Large intestine (tissue), 3 donors: ENCODE measurements around the gene ATXN7. TPM values are rescaled to one million over a fixed set of nuclear protein-coding genes. Genes with fewer than 3 reads are reported as not detected.

ENCODE experiments used
- DNase-seq, 2 donors: peaks; one replicate each; pipeline versions ENCODE4 v3.0.0 to v3.0.0-alpha.2; 2013
- H3K27ac ChIP-seq: one replicate; pipeline ENCODE4 v1.5.1; 2013; ENCODE audit warnings: low read length
- H3K27me3 ChIP-seq: 2 replicates; pipeline ENCODE4 v1.6.1; 2013; ENCODE audit warnings: low read length; ENCODE audit not compliant: control insufficient read depth, insufficient read depth
- H3K36me3 ChIP-seq: 2 replicates; pipeline ENCODE4 v1.6.1; 2013; ENCODE audit warnings: low read length; ENCODE audit not compliant: control insufficient read depth, insufficient read depth
- H3K4me1 ChIP-seq: one replicate; pipeline ENCODE4 v1.6.1; 2013; ENCODE audit warnings: low read length; ENCODE audit not compliant: control insufficient read depth, insufficient read depth
- H3K4me3 ChIP-seq: one replicate; pipeline ENCODE4 v1.5.1; 2013; ENCODE audit warnings: low read length
- H3K9me3 ChIP-seq: one replicate; pipeline ENCODE4 v1.6.1; 2013; ENCODE audit warnings: mild to moderate bottlenecking, low read depth, low read length, moderate library complexity; ENCODE audit not compliant: control insufficient read depth
- WGBS: methylation state at CpG from one replicate; pipeline ENCODE4 v1.1.5; 2013; ENCODE audit warnings: low lambda C conversion rate; ENCODE audit not compliant: insufficient coverage; 5-methylcytosine and 5-hydroxymethylcytosine counted together
- polyA plus RNA-seq: library from polyadenylated mRNA; unstranded; fragments of 120-200 nt; gene quantifications from one replicate; pipeline ENCODE4 v1.2.1, GENCODE V29; 2013

Gene ATXN7
- polyA plus RNA-seq, 1 donor, result 21.0 TPM

- 17% methylated on average over 2 of the region's 5 CpGs for WGBS
- Histone ChIP-seq H3K4me1 (peaks cover 10% of the 10 kb centered on the region), H3K9me3 (no peaks in the 10 kb centered on the region), H3K36me3 (peaks cover 7% of the 10 kb centered on the region), H3K27ac (peak overlapping the region; percentile 82), H3K4me3 (peak overlapping the region; percentile 94), H3K27me3 (no peaks in the 10 kb centered on the region)
- DNase-seq, result no peak
These were observed 890 bp upstream of the ATXN7 start for GRCh38 chr3:63862804-63863149.

DNA sequence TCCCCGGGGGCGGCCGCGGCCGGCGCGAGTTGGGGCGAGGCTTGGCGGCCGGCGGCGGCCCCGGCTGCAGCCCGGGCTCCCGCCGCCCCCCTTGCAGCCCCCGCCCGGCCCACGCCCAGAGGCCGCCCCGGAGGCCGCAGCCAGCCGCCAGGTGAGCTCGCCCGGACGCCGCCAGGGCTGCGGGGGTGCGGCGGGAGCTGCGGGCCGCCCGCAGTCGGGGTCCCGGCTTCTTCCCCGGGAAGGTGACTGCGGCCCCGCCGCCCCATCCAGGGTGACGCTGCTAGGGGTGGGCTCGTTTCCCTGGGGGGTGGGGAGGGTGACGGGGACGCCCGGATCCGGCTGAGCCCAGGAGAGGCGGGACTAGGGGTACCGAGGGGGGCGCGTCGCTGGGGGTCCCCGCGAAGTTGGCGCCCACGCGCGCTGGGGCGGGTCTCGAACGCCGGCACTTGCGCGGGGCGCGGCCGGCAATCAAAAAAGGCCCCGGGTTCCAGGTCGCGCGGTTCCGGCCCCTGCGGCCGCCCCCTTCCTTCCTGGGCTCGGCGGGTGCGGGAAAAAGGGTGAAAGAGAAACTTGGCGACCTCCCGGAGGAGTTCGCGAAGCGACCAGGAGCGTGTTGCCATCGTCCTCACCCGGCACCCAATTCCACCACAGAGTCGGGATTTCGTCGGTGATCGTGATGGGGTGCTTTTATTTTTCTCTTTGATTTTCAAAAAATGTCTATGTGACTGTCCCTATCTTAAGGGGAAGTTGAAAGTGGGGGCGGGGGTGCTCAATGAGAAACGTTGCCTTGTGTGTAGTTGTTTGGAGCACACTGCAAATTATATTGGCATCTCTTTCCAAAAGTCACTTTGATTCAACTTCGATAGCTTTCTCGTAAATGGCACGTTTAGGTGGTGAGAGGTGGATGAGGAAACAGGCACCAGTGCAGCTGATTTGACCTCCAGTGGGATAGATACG, 619 bp downstream of the ATXN7 start:
- Histone ChIP-seq H3K4me1 (peaks cover 10% of the 10 kb centered on the region), H3K9me3 (no peaks in the 10 kb centered on the region), H3K27ac (peak overlapping the region; percentile 60), H3K4me3 (peak overlapping the region; percentile 72), H3K27me3 (no peaks in the 10 kb centered on the region), H3K36me3 (peaks cover 7% of the 10 kb centered on the region)
- WGBS, result no CpG with 5 or more reads among the region's 93 CpGs
- DNase-seq, result peak; percentile 22 to 66

GRCh38 chr3:63864965-63865327, 1.3 kb downstream of the ATXN7 start:
- WGBS, result 13% methylated on average over 3 of the region's 3 CpGs
- H3K9me3 ChIP-seq, result no peaks in the 10 kb centered on the region
- no peak for DNase-seq
- H3K36me3 ChIP-seq, result peaks cover 7% of the 10 kb centered on the region
- peak overlapping the region; percentile 72 for H3K4me3 ChIP-seq
- no peaks in the 10 kb centered on the region for H3K27me3 ChIP-seq
- H3K4me1 ChIP-seq, result peaks cover 10% of the 10 kb centered on the region
- H3K27ac ChIP-seq, result peak overlapping the region; percentile 60

DNA sequence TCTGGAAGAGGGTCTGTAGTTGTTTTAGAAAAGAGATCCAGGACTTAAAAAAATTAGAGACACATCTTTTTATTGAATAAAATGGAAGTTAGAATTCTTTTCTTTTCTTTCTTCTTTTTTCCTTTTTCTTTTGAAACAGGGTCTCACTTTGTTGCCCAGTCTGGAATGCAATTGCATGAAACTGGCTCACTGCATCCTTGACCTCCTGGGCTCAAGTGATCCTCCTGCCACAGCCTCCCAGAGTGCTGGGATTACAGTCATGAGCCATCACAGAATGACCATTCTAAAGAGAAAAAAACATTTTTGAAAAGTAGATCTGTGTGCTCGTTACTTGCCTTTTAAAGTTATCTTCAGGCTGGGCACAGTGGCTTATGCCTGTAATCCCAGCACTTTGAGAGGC, 3.6 kb downstream of the ATXN7 start:
- Histone ChIP-seq H3K4me3 (no peak overlapping the region), H3K4me1 (peaks cover 5% of the 10 kb centered on the region), H3K9me3 (no peaks in the 10 kb centered on the region), H3K27ac (no peak overlapping the region), H3K27me3 (no peaks in the 10 kb centered on the region), H3K36me3 (peaks cover 7% of the 10 kb centered on the region)
- WGBS, result no CpG with 5 or more reads among the region's 1 CpG
- no peak for DNase-seq

DNA sequence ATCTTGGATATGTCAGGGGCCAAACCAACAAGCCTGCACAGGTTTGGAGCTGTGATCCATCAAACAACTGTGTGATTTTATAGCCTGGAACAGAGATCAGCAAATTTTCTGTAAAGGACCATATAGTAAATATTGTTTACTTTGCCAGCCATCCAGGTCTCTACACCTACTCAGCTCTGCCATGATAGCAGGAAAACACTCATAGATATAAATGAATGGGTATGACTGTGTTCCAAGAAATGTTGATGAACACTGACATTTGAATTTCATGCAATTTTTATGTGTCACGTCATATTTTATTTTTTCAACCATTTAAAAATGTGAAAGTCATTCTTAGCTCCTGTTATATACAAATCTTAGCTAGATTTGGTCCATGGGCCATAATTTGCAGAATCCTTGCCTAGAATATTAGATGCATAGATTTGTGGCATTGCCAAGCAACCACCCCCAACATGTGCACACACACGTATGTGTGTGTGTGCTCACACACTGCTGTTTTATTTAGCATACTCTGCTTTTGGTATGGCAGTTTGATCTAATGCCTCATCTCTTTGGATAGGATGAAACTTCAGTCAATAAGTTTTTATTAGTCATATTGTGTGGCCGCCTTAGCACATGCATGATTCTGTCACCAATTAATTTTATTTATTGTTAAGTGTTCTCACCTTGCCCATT, 6.4 kb downstream of the ATXN7 start:
- Histone ChIP-seq H3K27me3 (no peaks in the 10 kb centered on the region), H3K4me1 (no peaks in the 10 kb centered on the region), H3K27ac (no peak overlapping the region), H3K9me3 (no peaks in the 10 kb centered on the region), H3K36me3 (peaks cover 7% of the 10 kb centered on the region), H3K4me3 (no peak overlapping the region)
- WGBS, result 100% methylated on average over 1 of the region's 3 CpGs
- DNase-seq, result no peak

DNA sequence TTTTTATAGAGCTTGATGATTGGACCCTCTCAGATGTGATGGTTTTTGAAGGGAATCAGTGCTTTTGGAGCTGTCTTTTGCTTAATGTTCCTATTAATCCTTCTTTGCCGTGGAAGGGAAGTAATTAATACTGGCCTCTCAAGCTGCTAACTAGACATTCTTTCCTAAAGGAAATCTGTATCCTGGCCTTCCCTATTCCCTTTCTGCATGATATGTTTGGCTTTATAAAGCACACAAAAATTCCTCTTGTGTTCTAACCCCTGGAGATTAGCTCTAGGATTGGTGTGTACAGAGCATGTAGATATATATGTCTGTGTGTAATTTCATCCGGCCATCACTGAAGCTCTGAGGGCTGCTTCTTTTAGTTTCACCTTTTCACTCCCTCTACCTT, 6.9 kb downstream of the ATXN7 start:
- Histone ChIP-seq H3K4me3 (no peak overlapping the region), H3K27me3 (no peaks in the 10 kb centered on the region), H3K4me1 (no peaks in the 10 kb centered on the region), H3K27ac (no peak overlapping the region), H3K9me3 (no peaks in the 10 kb centered on the region), H3K36me3 (peaks cover 7% of the 10 kb centered on the region)
- no CpG with 5 or more reads among the region's 2 CpGs for WGBS
- DNase-seq, result no peak

DNA sequence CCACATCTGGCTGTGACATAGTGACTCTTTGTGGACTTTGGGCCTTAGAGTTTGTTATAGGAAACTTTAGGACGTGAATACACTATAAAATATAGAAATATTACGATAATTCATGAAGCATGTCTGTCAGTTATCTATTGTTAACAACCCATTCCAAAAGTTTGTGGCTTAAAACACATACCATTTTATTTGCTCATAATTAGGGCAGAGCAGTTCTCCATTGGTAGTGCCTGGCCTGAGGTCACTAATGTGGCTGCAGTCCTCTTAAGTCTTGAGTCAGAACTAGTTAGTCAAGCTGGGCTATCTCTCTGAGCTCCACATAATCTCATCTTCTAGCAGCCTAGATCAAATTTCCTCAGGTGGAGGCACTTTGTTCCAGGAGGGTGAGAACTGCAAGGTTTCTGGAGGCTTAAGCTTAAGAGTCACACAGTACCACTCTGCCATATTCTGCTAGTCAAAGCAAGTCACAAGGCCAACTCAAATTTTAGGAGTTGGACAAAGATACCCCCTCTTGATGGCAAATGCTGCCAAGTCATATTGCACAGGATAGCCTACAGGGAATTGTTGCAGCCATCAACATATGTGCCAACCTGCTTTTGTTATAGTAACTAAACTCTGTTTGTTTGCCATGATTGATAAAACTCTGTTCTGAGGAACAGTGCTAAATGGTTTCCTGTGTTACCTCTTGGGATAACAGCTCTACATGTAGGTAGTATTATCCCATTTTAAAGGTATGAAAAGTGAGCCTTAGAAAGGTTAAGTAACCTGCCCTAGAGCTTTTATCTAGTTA, 8.7 kb downstream of the ATXN7 start:
- no CpG with 5 or more reads among the region's 2 CpGs for WGBS
- Histone ChIP-seq H3K4me1 (no peaks in the 10 kb centered on the region), H3K9me3 (no peaks in the 10 kb centered on the region), H3K4me3 (no peak overlapping the region), H3K27ac (no peak overlapping the region), H3K36me3 (peaks cover 1% of the 10 kb centered on the region), H3K27me3 (no peaks in the 10 kb centered on the region)
- DNase-seq, result no peak

DNA sequence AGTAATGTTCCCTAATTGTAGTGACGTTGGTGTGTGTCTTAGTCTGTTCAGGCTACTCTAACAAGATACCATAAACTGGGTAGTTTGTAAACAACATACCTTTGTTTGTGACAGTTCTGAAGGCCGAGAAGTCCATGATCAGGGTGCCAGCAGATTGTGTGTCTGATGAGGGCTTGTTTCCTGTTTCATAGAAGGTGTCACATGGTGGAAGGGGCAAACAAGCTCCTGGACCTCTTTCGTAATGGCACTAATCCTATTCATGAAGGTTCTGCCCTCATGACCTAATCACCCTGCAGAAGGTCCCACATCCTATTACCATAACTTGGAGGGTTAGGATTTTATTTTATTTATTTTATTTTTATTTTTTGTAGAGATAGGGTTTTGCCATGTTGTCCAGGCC, 11.1 kb downstream of the ATXN7 start:
- no peaks in the 10 kb centered on the region for H3K9me3 ChIP-seq
- no peak for DNase-seq
- H3K36me3 ChIP-seq, result no peaks in the 10 kb centered on the region
- peaks cover 3% of the 10 kb centered on the region for H3K4me1 ChIP-seq
- H3K27ac ChIP-seq, result no peak overlapping the region
- no peaks in the 10 kb centered on the region for H3K27me3 ChIP-seq
- no peak overlapping the region for H3K4me3 ChIP-seq
- WGBS, result no CpG with 5 or more reads among the region's 3 CpGs

DNA sequence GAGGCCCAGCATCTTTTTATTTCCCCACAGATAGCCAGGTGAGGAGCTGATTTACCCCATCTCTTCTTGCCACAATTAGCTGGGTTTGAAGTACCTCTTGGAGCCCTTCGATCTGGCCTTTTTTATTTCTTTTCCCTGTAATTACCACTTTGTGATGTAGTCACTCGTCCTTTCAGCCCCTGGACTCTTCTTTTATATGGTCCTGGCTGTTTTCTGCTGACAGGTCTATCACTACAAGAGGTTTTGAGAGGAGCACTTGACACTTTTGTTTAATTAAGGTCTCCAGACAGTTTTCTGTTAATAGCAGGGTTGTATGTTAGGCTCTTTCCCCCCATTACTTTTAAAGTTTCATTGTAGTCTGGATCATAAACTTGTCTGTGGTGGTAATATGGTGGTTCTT, 11.8 kb downstream of the ATXN7 start:
- no peak for DNase-seq
- Histone ChIP-seq H3K36me3 (no peaks in the 10 kb centered on the region), H3K27ac (no peak overlapping the region), H3K27me3 (no peaks in the 10 kb centered on the region), H3K9me3 (no peaks in the 10 kb centered on the region), H3K4me3 (no peak overlapping the region), H3K4me1 (peaks cover 3% of the 10 kb centered on the region)
- no CpG with 5 or more reads among the region's 2 CpGs for WGBS

DNA sequence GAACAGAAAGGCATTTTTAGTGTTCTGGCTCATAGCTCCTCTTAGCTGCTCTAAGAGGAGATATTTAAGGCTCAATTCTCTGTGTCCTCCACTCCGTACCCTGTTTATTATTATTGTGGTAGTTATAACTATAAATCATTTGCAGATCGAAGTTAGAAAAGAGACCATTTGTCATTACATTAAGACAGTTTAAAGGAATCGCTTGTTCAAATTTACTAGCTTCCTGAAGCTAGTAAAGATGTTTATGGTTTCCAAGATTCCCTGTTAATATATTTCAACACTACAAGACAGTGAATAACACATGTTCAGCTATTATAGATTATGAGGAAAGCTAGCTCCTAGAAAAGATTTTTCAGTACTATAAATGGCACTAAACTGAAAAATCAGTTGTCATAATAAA, 12.6 kb downstream of the ATXN7 start:
- 83% methylated on average over 1 of the region's 3 CpGs for WGBS
- Histone ChIP-seq H3K27ac (no peak overlapping the region), H3K4me3 (no peak overlapping the region), H3K9me3 (no peaks in the 10 kb centered on the region), H3K27me3 (no peaks in the 10 kb centered on the region), H3K36me3 (no peaks in the 10 kb centered on the region), H3K4me1 (peaks cover 3% of the 10 kb centered on the region)
- DNase-seq, result no peak
